HEK293 (cell line): Measurements from ENCODE around the gene TUT1.
A peak's percentile ranks its signal among the peaks of the same experiment; 100 is the strongest.

ENCODE experiments used
- CTCF ChIA-PET: fragments of 350-600 bp; formaldehyde crosslinking; extraction: SDS; loops from one replicate; lab custom pipeline; 2021; ENCODE audit warnings: antibody characterized with exemption; lab: Yijun Ruan, JAX
- POLR2A ChIA-PET: fragments of 300-600 bp; formaldehyde crosslinking; extraction: SDS; loops from one replicate; lab custom pipeline; 2020; ENCODE audit warnings: antibody characterized with exemption, inconsistent platforms; lab: Yijun Ruan, JAX
- H3K27ac ChIP-seq: fragments of 200-500 bp; sonication (Bioruptor generic); 2 replicates; pipeline ENCODE4 v1.5.1; 2014; ENCODE audit warnings: low read depth, low read length, control low read depth, inconsistent platforms; ENCODE audit errors: extremely low read depth
- H3K36me3 ChIP-seq, 2 experiments: fragments of 200-500 bp in 1 of 2; sonication (Bioruptor generic) in 1 of 2; 1 replicate in 1 of 2; 2 replicates in 1 of 2; pipeline ENCODE4 v1.5.1; 2014 to 2017; ENCODE audit warnings: inconsistent platforms in 2 of 2, low read length in 2 of 2; ENCODE audit not compliant: control insufficient read depth in 2 of 2, insufficient read depth in 1 of 2
- H3K4me1 ChIP-seq: fragments of 200-500 bp; sonication (Bioruptor generic); 2 replicates; pipeline ENCODE4 v1.5.1; 2014; ENCODE audit warnings: mild to moderate bottlenecking, low read length, inconsistent platforms; ENCODE audit not compliant: control insufficient read depth, insufficient read depth
- H3K4me3 ChIP-seq: 2 replicates; pipeline ENCODE4 v1.5.1; 2011; ENCODE audit warnings: low read depth, mild to moderate bottlenecking, control low read depth, low read length, moderate library complexity
- H3K9me3 ChIP-seq: fragments of 200-500 bp; sonication (Bioruptor generic); 2 replicates; pipeline ENCODE4 v1.5.1; 2014; ENCODE audit warnings: low read depth, low read length, inconsistent platforms; ENCODE audit not compliant: control insufficient read depth, insufficient read depth
- BCL11A ChIP-seq: fragments of 450-650 bp; formaldehyde crosslinking; IDR thresholded peaks from 2 replicates; pipeline ENCODE4 v1.5.1; 2016; ENCODE audit warnings: low read depth, missing biosample characterization, missing genetic modification characterization
- FEZF1 ChIP-seq: fragments of 450-650 bp; formaldehyde crosslinking; IDR thresholded peaks from 2 replicates; pipeline ENCODE4 v1.5.1; 2016; ENCODE audit warnings: missing biosample characterization, missing genetic modification characterization
- GLI4 ChIP-seq: fragments of 450-650 bp; formaldehyde crosslinking; IDR thresholded peaks from 2 replicates; pipeline ENCODE4 v1.5.1; 2016; ENCODE audit warnings: missing biosample characterization, missing genetic modification characterization
- GLIS1 ChIP-seq: fragments of 450-650 bp; formaldehyde crosslinking; IDR thresholded peaks from 2 replicates; pipeline ENCODE4 v1.5.1; 2016; ENCODE audit warnings: missing biosample characterization, missing genetic modification characterization
- GLIS2 ChIP-seq: fragments of 450-650 bp; formaldehyde crosslinking; IDR thresholded peaks from 2 replicates; pipeline ENCODE4 v1.5.1; 2016; ENCODE audit warnings: missing biosample characterization, missing genetic modification characterization
- KLF9 ChIP-seq: fragments of 450-650 bp; formaldehyde crosslinking; IDR thresholded peaks from 2 replicates; pipeline ENCODE4 v1.5.1; 2016; ENCODE audit warnings: missing biosample characterization, missing genetic modification characterization, low read depth
- PRDM10 ChIP-seq: fragments of 450-650 bp; formaldehyde crosslinking; IDR thresholded peaks from 2 replicates; pipeline ENCODE4 v1.5.1; 2016; ENCODE audit warnings: missing biosample characterization, missing genetic modification characterization
- REPIN1 ChIP-seq: fragments of 450-650 bp; formaldehyde crosslinking; IDR thresholded peaks from 2 replicates; pipeline ENCODE4 v1.5.1; 2017; ENCODE audit warnings: missing biosample characterization, missing genetic modification characterization, low read depth
- SETDB1 ChIP-seq: IDR thresholded peaks from one replicate; pipeline ENCODE4 v1.6.1; 2017; ENCODE audit warnings: mild to moderate bottlenecking, low read length, moderate library complexity, mixed read lengths; ENCODE audit not compliant: insufficient read length
- SP2 ChIP-seq: fragments of 450-650 bp; formaldehyde crosslinking; IDR thresholded peaks from 2 replicates; pipeline ENCODE4 v1.5.1; 2016; ENCODE audit warnings: missing biosample characterization, missing genetic modification characterization
- ZBTB48 ChIP-seq: fragments of 450-650 bp; formaldehyde crosslinking; IDR thresholded peaks from 2 replicates; pipeline ENCODE4 v1.5.1; 2016; ENCODE audit warnings: missing biosample characterization, missing genetic modification characterization
- ZBTB6 ChIP-seq: fragments of 450-650 bp; formaldehyde crosslinking; IDR thresholded peaks from 2 replicates; pipeline ENCODE4 v1.5.1; 2017; ENCODE audit warnings: missing biosample characterization, missing genetic modification characterization
- ZNF114 ChIP-seq: fragments of 450-650 bp; formaldehyde crosslinking; IDR thresholded peaks from 2 replicates; pipeline ENCODE4 v1.5.0; 2017; ENCODE audit warnings: missing biosample characterization, missing genetic modification characterization
- ZNF133 ChIP-seq: fragments of 450-650 bp; formaldehyde crosslinking; IDR thresholded peaks from 2 replicates; pipeline ENCODE4 v1.5.1; 2016; ENCODE audit warnings: missing biosample characterization, missing genetic modification characterization
- ZNF138 ChIP-seq: fragments of 450-650 bp; formaldehyde crosslinking; IDR thresholded peaks from 2 replicates; pipeline ENCODE4 v1.5.1; 2016; ENCODE audit warnings: missing biosample characterization, missing genetic modification characterization, borderline replicate concordance
- ZNF214 ChIP-seq: fragments of 450-650 bp; formaldehyde crosslinking; IDR thresholded peaks from 2 replicates; pipeline ENCODE4 v1.5.1; 2017; ENCODE audit warnings: missing biosample characterization, mild to moderate bottlenecking, missing genetic modification characterization, borderline replicate concordance
- ZNF221 ChIP-seq: fragments of 450-650 bp; formaldehyde crosslinking; IDR thresholded peaks from 2 replicates; pipeline ENCODE4 v1.5.1; 2017; ENCODE audit warnings: missing biosample characterization, missing genetic modification characterization, borderline replicate concordance
- ZNF239 ChIP-seq: fragments of 450-650 bp; formaldehyde crosslinking; IDR thresholded peaks from 2 replicates; pipeline ENCODE4 v1.5.1; 2016; ENCODE audit warnings: missing biosample characterization, missing genetic modification characterization
- ZNF248 ChIP-seq: fragments of 450-650 bp; formaldehyde crosslinking; IDR thresholded peaks from 2 replicates; pipeline ENCODE4 v1.5.1; 2017; ENCODE audit warnings: missing biosample characterization, missing genetic modification characterization
- ZNF274 ChIP-seq, 2 experiments: fragments of 200-500 bp in 1 of 2; fragments of 450-650 bp in 1 of 2; sonication (Bioruptor generic) in 1 of 2; formaldehyde crosslinking in 1 of 2; IDR thresholded peaks; 2 replicates each; pipeline versions ENCODE4 v1.5.1 to v1.6.1; 2014 to 2016; ENCODE audit warnings: borderline replicate concordance in 1 of 2, inconsistent platforms in 1 of 2, low read length in 1 of 2, missing biosample characterization in 1 of 2, missing genetic modification characterization in 1 of 2
- ZNF423 ChIP-seq: fragments of 450-650 bp; formaldehyde crosslinking; IDR thresholded peaks from 2 replicates; pipeline ENCODE4 v1.5.1; 2016; ENCODE audit warnings: missing biosample characterization, missing genetic modification characterization
- ZNF544 ChIP-seq: fragments of 450-650 bp; formaldehyde crosslinking; IDR thresholded peaks from 2 replicates; pipeline ENCODE4 v1.5.0; 2017; ENCODE audit warnings: missing biosample characterization, missing genetic modification characterization
- ZNF555 ChIP-seq: fragments of 450-650 bp; formaldehyde crosslinking; conservative IDR thresholded peaks from 2 replicates; pipeline ENCODE4 v1.5.1; 2017; ENCODE audit warnings: missing biosample characterization, mild to moderate bottlenecking, missing genetic modification characterization, inconsistent platforms
- ZNF639 ChIP-seq: fragments of 450-650 bp; formaldehyde crosslinking; IDR thresholded peaks from 2 replicates; pipeline ENCODE4 v1.5.1; 2016; ENCODE audit warnings: missing biosample characterization, missing genetic modification characterization
- ZNF660 ChIP-seq: fragments of 450-650 bp; IDR thresholded peaks from 2 replicates; pipeline ENCODE4 v1.5.1; 2018; ENCODE audit warnings: missing biosample characterization, mild to moderate bottlenecking, missing genetic modification characterization
- ZSCAN30 ChIP-seq: fragments of 450-650 bp; IDR thresholded peaks from 2 replicates; pipeline ENCODE4 v1.5.1; 2018; ENCODE audit warnings: missing biosample characterization, mild to moderate bottlenecking, missing genetic modification characterization, moderate library complexity
- TF ChIP-seq, protein P1 (sequence below): fragments of 450-650 bp; formaldehyde crosslinking; IDR thresholded peaks from 2 replicates; pipeline ENCODE4 v1.5.1; 2016; ENCODE audit warnings: missing biosample characterization, missing genetic modification characterization
- TF ChIP-seq, protein P2 (sequence below): fragments of 450-650 bp; formaldehyde crosslinking; IDR thresholded peaks from 2 replicates; pipeline ENCODE4 v1.5.1; 2016; ENCODE audit warnings: missing biosample characterization, missing genetic modification characterization

Gene TUT1

GRCh38 chr11:62556108-62556874, 35.0 kb downstream of the TUT1 start:
- Histone ChIP-seq H3K36me3 (peaks cover 9 to 48% of the 10 kb centered on the region in 2 experiments; a peak in 2 of 3 replicates), H3K4me3 (no peak overlapping the region), H3K9me3 (no peaks in the 10 kb centered on the region), H3K4me1 (peaks cover 6% of the 10 kb centered on the region; the same call in 1 of the 2 replicates), H3K27ac (peak overlapping the region; percentile 53; the same call in 1 of the 2 replicates)
- CTCF ChIA-PET, result interaction anchor here (0.6 to 5.2 kb wide), 9 partner anchors 10 to 232 kb away, joined by 3 to 80 read pairs (median 8); no protein-coding TSS in a partner anchor
- POLR2A ChIA-PET, result interaction anchor here (0.7 to 5.7 kb wide), 9 partner anchors 10 to 132 kb away, joined by 3 to 53 read pairs (median 5); partner anchors contain the start of genes AHNAK, EEF1G and TUT1
- TF ChIP-seq KLF9 (tag by site-specific recombination) (no peak), ZNF138 (no peak), FEZF1 (tag by site-specific recombination) (no peak), ZNF639 (tag by site-specific recombination) (no peak), ZNF248 (tag by site-specific recombination) (no peak), ZNF214 (tag by site-specific recombination) (no peak), ZNF274 (IDR thresholded peaks at IDR 0.05; ENCODE audit: low read length) (no peak), ZNF274 (tag by site-specific recombination; IDR thresholded peaks at IDR 0.05; ENCODE audit: borderline replicate concordance) (no peak), ZNF133 (tag by site-specific recombination) (no peak), ZNF423 (tag by site-specific recombination) (no peak), ZBTB48 (peak; percentile 84), SETDB1 (no peak), BCL11A (tag by site-specific recombination) (no peak), ZNF660 (tag by site-specific recombination) (peak; percentile 42; the same call in 1 of the 2 replicates), GLIS1 (peak; percentile 62), GLI4 (tag by site-specific recombination) (no peak), REPIN1 (no peak), ZNF544 (no peak), ZSCAN30 (0 out of 2 replicates have a peak, but pooled peaks have one; percentile 20), ZNF239 (no peak), ZBTB6 (tag by site-specific recombination) (no peak; the same call in 1 of the 2 replicates), ZNF114 (tag by site-specific recombination) (no peak), ZNF221 (tag by site-specific recombination) (no peak), ZNF555 (no peak), PRDM10 (peak; percentile 98), SP2 (tag by site-specific recombination) (peak; percentile 56), GLIS2 (tag by site-specific recombination) (peak; percentile 88)
- TF ChIP-seq, protein P1, sequence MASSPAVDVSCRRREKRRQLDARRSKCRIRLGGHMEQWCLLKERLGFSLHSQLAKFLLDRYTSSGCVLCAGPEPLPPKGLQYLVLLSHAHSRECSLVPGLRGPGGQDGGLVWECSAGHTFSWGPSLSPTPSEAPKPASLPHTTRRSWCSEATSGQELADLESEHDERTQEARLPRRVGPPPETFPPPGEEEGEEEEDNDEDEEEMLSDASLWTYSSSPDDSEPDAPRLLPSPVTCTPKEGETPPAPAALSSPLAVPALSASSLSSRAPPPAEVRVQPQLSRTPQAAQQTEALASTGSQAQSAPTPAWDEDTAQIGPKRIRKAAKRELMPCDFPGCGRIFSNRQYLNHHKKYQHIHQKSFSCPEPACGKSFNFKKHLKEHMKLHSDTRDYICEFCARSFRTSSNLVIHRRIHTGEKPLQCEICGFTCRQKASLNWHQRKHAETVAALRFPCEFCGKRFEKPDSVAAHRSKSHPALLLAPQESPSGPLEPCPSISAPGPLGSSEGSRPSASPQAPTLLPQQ (tag by site-specific recombination), result peak; percentile 47; the same call in 1 of the 2 replicates
- TF ChIP-seq, protein P2, sequence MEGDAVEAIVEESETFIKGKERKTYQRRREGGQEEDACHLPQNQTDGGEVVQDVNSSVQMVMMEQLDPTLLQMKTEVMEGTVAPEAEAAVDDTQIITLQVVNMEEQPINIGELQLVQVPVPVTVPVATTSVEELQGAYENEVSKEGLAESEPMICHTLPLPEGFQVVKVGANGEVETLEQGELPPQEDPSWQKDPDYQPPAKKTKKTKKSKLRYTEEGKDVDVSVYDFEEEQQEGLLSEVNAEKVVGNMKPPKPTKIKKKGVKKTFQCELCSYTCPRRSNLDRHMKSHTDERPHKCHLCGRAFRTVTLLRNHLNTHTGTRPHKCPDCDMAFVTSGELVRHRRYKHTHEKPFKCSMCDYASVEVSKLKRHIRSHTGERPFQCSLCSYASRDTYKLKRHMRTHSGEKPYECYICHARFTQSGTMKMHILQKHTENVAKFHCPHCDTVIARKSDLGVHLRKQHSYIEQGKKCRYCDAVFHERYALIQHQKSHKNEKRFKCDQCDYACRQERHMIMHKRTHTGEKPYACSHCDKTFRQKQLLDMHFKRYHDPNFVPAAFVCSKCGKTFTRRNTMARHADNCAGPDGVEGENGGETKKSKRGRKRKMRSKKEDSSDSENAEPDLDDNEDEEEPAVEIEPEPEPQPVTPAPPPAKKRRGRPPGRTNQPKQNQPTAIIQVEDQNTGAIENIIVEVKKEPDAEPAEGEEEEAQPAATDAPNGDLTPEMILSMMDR, result no peak
